Panc1 (cell line): Measurements from ENCODE around the gene NOTCH4. TPM values are rescaled to one million over a fixed set of nuclear protein-coding genes. Genes with fewer than 3 reads are reported as not detected.

Source experiments
- ATAC-seq: fragments of 200-7000 bp; cut with Tn5 transposase; 2 replicates; pipeline ENCODE4 v1.9.1; 2020; ENCODE audit warnings: mild to moderate bottlenecking, moderate library complexity
- BruUV-seq: library from RNA; stranded (reverse); fragments of 400-500 nt; replicated peaks from 2 replicates; lab custom pipeline; 2021; lab: Mats Ljungman, UMichigan
- CTCF ChIA-PET: fragments of 300-600 bp; sonication (Branson Sonifier 250); formaldehyde crosslinking; loops from one replicate; lab custom pipeline; 2022; ENCODE audit warnings: antibody characterized with exemption; lab: Charles Lee
- POLR2A ChIA-PET: fragments of 300-600 bp; sonication (Branson Sonifier 250); formaldehyde crosslinking; loops from one replicate; lab custom pipeline; 2022; ENCODE audit warnings: antibody characterized with exemption; lab: Charles Lee
- DNase-seq: peaks from one replicate; pipeline ENCODE4 v3.0.0-alpha.2; 2010; ENCODE audit warnings: low read depth, low spot score
- H3K27ac ChIP-seq: 2 replicates; pipeline ENCODE4 v1.5.1; 2011; ENCODE audit warnings: mild to moderate bottlenecking, low read length, inconsistent platforms
- H3K27me3 ChIP-seq: fragments of 200-500 bp; sonication (Bioruptor generic); 2 replicates; pipeline ENCODE4 v1.6.0; 2014; ENCODE audit warnings: low read length, inconsistent platforms; ENCODE audit not compliant: control insufficient read depth, insufficient read depth
- H3K36me3 ChIP-seq: fragments of 200-500 bp; sonication (Bioruptor generic); 2 replicates; pipeline ENCODE4 v1.5.1; 2014; ENCODE audit warnings: inconsistent platforms, mild to moderate bottlenecking, low read length, moderate library complexity; ENCODE audit not compliant: control insufficient read depth, insufficient read depth
- H3K4me1 ChIP-seq: 2 replicates; pipeline ENCODE4 v1.5.1; 2011; ENCODE audit warnings: inconsistent platforms, mild to moderate bottlenecking, low read length, moderate library complexity; ENCODE audit not compliant: control insufficient read depth, insufficient read depth
- H3K4me3 ChIP-seq, 2 experiments: 2 replicates each; pipeline ENCODE4 v1.5.1; 2011 to 2012; ENCODE audit warnings: low read depth in 2 of 2, low read length in 2 of 2, mild to moderate bottlenecking in 2 of 2, inconsistent platforms in 1 of 2, moderate library complexity in 1 of 2
- H3K9me3 ChIP-seq: fragments of 200-500 bp; sonication (Bioruptor generic); 2 replicates; pipeline ENCODE4 v1.5.1; 2014; ENCODE audit warnings: low read depth, mild to moderate bottlenecking, inconsistent platforms, low read length, moderate library complexity; ENCODE audit not compliant: control insufficient read depth, insufficient read depth
- POLR2AphosphoS5 ChIP-seq: IDR thresholded peaks from 2 replicates; pipeline ENCODE4 v1.6.1; 2012; ENCODE audit warnings: mild to moderate bottlenecking, low read depth, low read length, moderate library complexity
- SIN3A ChIP-seq: IDR thresholded peaks from 2 replicates; pipeline ENCODE4 v1.6.1; 2012; ENCODE audit warnings: low read depth, mild to moderate bottlenecking, low read length, moderate library complexity, borderline replicate concordance; ENCODE audit not compliant: insufficient read depth
- TCF7L2 ChIP-seq: IDR thresholded peaks from 2 replicates; pipeline ENCODE4 v1.6.1; 2011; ENCODE audit warnings: mild to moderate bottlenecking, low read depth, low read length, inconsistent platforms
- in situ Hi-C: cut with HindIII; loops from 2 replicates; pipeline ENCODE4 v1.10.0; 2016; ENCODE audit warnings: low sequenced_read_pairs, low pct_unique_long_range_greater_than_20kb
- intact Hi-C: fragments of 100-400 bp; cut with micrococcal nuclease; formaldehyde crosslinking; loops from one replicate; pipeline ENCODE4 v1.10.0; 2022; ENCODE audit not compliant: unreplicated experiment
- total RNA-seq: library from RNA; stranded (reverse); gene quantifications from one replicate; pipeline ENCODE4 v1.2.1, GENCODE V29; 2021; ENCODE audit not compliant: unreplicated experiment
- TF ChIP-seq, protein P1 (sequence below), 2 experiments: IDR thresholded peaks; 2 replicates each; pipeline ENCODE4 v1.6.1; 2011 to 2012; ENCODE audit warnings: low read depth in 2 of 2, control low read depth in 1 of 2, low read length in 1 of 2, mild to moderate bottlenecking in 1 of 2, moderate library complexity in 1 of 2; ENCODE audit not compliant: insufficient read depth in 1 of 2
- TF ChIP-seq, protein P2 (sequence below): fragments of 450-650 bp; IDR thresholded peaks from 2 replicates; pipeline ENCODE4 v1.5.1; 2017; ENCODE audit warnings: mild to moderate bottlenecking

Gene NOTCH4
- total RNA-seq, 1 experiment from 2014 or later: 2.0 TPM

DNA sequence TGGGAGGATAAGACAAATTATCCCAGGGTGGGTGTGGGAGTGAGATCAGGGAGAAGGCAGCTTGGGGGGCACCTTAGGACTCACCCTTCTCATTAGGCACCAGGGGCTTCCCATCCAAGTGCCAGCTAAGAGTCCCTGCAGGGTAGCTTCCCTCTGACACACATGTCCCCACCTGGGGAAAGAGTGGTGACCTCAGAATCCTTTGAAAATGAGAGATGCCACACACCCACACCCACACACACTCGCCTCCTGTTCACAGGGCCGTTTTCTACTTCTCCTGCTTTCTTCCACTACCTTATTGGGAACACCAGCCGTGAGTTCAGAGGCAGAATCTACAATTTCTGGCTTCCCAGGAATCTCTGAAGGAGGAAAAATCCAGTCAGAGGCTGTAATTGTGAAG is 40.8 kb downstream of the NOTCH4 start:
- intact Hi-C loops (no loop called here), in situ Hi-C loops (no loop called here)
- TF ChIP-seq, protein P1, sequence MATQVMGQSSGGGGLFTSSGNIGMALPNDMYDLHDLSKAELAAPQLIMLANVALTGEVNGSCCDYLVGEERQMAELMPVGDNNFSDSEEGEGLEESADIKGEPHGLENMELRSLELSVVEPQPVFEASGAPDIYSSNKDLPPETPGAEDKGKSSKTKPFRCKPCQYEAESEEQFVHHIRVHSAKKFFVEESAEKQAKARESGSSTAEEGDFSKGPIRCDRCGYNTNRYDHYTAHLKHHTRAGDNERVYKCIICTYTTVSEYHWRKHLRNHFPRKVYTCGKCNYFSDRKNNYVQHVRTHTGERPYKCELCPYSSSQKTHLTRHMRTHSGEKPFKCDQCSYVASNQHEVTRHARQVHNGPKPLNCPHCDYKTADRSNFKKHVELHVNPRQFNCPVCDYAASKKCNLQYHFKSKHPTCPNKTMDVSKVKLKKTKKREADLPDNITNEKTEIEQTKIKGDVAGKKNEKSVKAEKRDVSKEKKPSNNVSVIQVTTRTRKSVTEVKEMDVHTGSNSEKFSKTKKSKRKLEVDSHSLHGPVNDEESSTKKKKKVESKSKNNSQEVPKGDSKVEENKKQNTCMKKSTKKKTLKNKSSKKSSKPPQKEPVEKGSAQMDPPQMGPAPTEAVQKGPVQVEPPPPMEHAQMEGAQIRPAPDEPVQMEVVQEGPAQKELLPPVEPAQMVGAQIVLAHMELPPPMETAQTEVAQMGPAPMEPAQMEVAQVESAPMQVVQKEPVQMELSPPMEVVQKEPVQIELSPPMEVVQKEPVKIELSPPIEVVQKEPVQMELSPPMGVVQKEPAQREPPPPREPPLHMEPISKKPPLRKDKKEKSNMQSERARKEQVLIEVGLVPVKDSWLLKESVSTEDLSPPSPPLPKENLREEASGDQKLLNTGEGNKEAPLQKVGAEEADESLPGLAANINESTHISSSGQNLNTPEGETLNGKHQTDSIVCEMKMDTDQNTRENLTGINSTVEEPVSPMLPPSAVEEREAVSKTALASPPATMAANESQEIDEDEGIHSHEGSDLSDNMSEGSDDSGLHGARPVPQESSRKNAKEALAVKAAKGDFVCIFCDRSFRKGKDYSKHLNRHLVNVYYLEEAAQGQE (IDR thresholded peaks at IDR 0.05; ENCODE audit: insufficient read depth in 1 of 2, low read depth in 2 of 2, low read length in 1 of 2): no peak
- TF ChIP-seq SIN3A: no peak
- TF ChIP-seq, protein P2, sequence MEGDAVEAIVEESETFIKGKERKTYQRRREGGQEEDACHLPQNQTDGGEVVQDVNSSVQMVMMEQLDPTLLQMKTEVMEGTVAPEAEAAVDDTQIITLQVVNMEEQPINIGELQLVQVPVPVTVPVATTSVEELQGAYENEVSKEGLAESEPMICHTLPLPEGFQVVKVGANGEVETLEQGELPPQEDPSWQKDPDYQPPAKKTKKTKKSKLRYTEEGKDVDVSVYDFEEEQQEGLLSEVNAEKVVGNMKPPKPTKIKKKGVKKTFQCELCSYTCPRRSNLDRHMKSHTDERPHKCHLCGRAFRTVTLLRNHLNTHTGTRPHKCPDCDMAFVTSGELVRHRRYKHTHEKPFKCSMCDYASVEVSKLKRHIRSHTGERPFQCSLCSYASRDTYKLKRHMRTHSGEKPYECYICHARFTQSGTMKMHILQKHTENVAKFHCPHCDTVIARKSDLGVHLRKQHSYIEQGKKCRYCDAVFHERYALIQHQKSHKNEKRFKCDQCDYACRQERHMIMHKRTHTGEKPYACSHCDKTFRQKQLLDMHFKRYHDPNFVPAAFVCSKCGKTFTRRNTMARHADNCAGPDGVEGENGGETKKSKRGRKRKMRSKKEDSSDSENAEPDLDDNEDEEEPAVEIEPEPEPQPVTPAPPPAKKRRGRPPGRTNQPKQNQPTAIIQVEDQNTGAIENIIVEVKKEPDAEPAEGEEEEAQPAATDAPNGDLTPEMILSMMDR: no peak
- no peak for TF ChIP-seq TCF7L2
- no peak for TF ChIP-seq POLR2AphosphoS5
- no peak for ATAC-seq
- Histone ChIP-seq H3K27me3 (no peaks in the 10 kb centered on the region), H3K36me3 (no peaks in the 10 kb centered on the region; the same call in 1 of the 2 replicates), H3K27ac (no peak overlapping the region), H3K9me3 (no peaks in the 10 kb centered on the region), H3K4me3 (no peak overlapping the region), H3K4me1 (peaks cover 11% of the 10 kb centered on the region)
- BruUV-seq: no TSS peak
- CTCF ChIA-PET: no interaction called here
- POLR2A ChIA-PET: no interaction called here
- no peak for DNase-seq

DNA sequence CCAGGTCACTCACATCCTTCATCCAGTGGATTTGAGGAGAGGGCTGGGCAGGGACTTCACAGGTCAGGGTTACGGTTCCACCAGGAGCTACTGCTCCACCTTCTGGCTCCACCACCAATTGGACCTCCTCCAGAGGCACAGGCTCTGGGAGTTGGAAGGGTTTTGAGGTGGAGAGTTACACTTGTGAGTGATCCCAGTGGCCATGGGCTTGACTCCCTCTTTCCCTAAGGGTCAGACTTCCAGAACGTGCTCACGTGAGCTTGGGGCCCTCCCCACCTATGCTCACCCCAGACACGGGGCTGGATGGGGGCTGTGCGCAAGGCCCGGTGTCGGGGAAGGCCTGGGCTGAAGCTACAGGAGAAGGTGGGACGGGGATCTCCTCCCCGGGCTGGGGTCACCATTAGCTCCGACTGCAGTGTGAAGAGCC is 41.3 kb downstream of the NOTCH4 start:
- intact Hi-C loops: no loop called here
- H3K36me3 ChIP-seq: no peaks in the 10 kb centered on the region; the same call in 1 of the 2 replicates
- TF ChIP-seq SIN3A: no peak
- H3K27ac ChIP-seq: no peak overlapping the region
- DNase-seq: no peak
- H3K27me3 ChIP-seq: no peaks in the 10 kb centered on the region
- H3K4me1 ChIP-seq: peaks cover 11% of the 10 kb centered on the region
- in situ Hi-C loops: no loop called here
- no peak overlapping the region for H3K4me3 ChIP-seq
- ChIA-PET POLR2A (no interaction called here), CTCF (no interaction called here)
- no TSS peak for BruUV-seq
- no peak for ATAC-seq
- no peaks in the 10 kb centered on the region for H3K9me3 ChIP-seq

DNA sequence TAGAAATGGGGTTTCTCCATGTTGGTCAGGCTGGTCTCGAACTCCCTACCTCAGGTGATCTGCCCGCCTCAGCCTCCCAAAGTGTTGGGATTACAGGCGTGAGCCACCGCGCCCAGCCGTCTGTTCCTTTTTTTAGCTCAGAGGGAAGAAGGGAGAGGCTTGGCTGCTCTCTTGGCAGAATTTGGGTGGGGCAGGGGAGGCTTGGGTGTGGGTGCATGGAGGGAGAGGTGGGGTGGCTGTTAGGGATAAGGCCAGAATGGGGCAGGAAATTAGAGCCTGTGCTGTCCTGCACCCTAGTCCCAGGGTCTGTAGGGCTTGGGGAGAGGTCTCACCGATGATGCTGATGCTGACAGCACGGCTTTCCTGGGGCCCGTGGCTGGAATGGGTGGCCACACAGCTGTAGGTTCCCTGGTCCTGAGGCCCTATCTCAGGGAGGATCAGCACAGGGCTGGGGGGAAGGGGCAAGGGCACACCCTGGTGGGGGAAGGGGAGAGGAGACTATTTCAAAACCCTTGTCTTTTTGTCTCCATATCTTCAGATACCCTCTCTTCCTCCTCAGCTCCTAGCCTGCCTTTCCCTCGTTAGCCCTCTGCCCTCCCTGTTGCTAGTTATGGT is 41.8 kb downstream of the NOTCH4 start:
- TF ChIP-seq, protein P1 (IDR thresholded peaks at IDR 0.05; ENCODE audit: insufficient read depth in 1 of 2, low read depth in 2 of 2, low read length in 1 of 2): no peak
- no peak for TF ChIP-seq TCF7L2
- TF ChIP-seq POLR2AphosphoS5: no peak
- TF ChIP-seq, protein P2: no peak
- TF ChIP-seq SIN3A: no peak
- H3K9me3 ChIP-seq: no peaks in the 10 kb centered on the region
- H3K27me3 ChIP-seq: no peaks in the 10 kb centered on the region
- ATAC-seq (no peak), DNase-seq (no peak)
- peaks cover 15% of the 10 kb centered on the region for H3K4me1 ChIP-seq
- in situ Hi-C loops (no loop called here), intact Hi-C loops (no loop called here)
- ChIA-PET CTCF (interaction anchor here (0.6 kb wide), 1 partner anchor 580 kb away, joined by 4 read pairs; no protein-coding TSS in a partner anchor), POLR2A (no interaction called here)
- no peak overlapping the region for H3K4me3 ChIP-seq
- no peaks in the 10 kb centered on the region; the same call in 1 of the 2 replicates for H3K36me3 ChIP-seq
- BruUV-seq: no TSS peak
- H3K27ac ChIP-seq: no peak overlapping the region
